Stimulated activated CD8-positive, alpha-beta memory T cell treated with anti-CD3 and anti-CD28 coated beads, Interleukin-4, amount 100 ng/mL, for 48 hours (primary cell): Measurements from ENCODE around the gene TMEM89.

Experiments
- DNase-seq: peaks from one replicate; pipeline ENCODE4 v3.0.0-alpha.2; 2020

Gene TMEM89

DNA sequence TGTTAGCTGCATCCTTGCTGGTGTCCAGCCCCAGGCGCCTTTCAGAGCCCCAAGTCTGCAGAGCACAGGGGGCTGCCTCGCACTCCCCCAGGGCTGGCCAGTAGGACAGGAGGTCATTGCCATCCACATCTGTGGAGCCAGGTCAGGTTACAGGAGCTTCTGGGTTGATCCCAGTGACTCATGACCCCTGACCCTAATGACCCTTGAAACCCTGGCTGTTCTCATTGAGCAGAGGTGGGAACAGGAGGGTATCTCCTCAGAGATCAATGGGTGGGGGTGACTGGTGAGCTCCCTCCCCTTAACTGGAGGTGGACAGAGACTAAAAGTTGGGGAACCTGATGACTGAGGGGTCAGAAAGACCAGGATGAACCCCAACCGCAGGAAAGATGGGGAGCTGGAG lies 19.8 kb upstream of the TMEM89 start:
- no peak for DNase-seq

DNA sequence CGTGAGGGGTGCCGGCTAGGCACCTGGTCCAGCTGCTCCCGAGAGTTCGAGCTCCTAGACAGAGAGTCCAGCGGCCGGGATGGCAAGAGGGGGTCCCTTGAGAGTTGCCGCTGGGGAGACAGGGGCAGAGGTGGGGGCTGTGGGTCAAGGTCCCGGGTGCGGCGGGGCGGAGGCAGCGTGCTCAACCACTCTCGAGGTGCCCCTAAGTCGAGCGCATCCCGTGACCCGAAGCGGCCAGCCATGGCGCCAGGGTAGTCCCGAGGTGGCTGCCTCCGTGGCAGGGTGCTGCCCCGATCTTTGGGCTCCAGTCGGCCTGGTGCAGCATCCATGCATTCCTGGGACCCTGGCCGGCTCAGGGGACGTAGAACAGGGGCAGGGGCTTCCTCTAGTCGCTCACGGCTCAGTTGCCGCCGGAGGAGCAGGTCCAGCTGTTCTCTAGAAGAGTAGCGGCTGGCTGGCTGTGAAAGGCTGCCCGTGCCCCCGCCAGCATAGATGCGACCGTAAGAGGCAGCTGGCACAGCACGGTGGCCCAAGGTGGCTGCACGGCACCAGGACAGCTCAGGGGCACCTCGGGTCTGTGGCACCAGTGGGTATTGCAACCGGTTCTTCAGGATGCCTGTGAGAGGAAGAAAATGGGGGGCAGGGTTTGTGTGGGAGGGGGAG lies 18.5 kb upstream of the TMEM89 start:
- no peak for DNase-seq

DNA sequence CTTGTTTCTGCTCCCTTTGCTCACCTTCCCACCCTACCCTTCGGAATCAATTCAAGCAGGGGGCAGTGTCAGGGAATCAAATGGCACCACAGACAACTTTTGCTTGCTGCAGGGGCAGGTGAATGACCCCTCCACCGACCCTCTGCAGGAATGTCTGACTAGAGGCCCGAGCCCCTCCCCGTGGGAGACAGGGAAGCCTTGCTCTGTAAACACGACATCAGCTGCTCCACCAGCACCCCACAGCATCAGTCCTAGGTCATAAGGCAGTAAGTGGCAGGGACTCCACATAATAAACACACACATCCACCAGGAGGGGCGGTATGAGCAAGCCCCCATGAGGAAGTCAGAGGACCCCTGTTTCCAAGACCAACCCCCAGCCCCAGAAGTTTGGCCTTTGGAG lies 15.7 kb upstream of the TMEM89 start:
- no peak for DNase-seq

DNA sequence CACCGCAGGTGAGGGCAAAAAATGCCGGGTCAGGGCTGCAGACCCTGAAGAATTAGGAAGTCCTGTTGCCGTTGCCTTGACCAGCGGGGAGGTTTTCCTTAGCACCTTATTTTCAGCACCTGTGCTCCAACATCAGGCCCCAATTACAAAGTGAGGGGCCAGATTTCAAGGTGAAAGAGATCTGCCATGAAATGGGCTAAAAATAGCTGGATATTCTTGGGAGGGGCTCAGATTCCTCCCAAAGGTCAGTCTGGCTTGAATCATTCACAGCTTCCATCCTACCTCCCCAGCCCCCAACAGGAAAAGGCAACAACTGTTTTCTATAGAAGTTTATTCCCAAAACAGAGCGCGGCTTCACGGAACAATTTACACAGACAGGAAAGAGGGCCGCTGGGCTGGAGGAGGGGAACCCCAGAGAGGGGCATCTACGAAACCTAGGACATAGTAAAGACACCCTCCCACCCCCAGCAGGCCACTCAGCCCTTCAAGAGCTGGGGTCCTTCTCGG lies 14.6 kb upstream of the TMEM89 start:
- no peak for DNase-seq

DNA sequence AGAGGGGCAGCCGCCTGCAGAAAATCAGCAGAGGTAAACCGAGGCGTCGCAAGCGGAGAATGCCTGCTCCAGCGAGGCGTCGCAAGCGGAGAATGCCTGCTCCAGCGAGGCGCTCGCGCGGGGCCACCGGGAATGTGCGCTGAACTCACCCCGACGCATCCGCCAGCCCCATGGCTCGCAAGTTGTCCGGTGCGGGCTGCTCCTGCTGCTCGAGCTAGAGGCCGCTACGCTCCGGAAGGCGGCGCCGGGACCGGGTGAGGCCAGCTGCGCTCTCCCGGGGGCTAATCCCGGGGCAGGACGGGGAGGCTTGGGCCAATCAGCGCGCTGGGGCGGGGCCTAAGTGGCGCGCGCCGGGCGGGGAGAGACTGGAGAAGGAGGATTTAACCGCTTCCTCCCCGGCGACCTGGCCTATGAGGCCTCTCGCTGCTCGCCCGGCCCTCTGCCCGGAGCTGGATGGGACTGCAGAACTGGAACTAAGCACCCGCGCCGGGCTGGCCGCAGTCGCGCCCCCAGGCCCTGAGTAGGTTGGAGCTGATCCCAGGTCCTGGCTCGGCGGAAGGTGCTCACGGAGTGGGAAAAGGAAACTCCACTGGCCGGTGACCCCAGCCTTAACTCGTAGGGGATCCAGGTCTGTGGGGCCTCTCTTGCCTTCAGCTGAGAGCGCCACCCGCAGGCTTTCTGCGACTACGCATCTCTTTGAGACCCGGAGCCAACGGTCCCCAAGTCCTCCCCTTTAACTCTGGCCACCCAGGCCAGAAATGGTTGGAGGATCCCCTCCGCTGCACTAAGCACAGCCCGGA lies 13.9 kb upstream of the TMEM89 start, which contains the start of gene SLC26A6:
SLC26A6 (minus strand) TSS at position 240 of the 800 bp plus-strand sequence; CDS start at position 172, 68 bp downstream.
- DNase-seq = peak; percentile 97

DNA sequence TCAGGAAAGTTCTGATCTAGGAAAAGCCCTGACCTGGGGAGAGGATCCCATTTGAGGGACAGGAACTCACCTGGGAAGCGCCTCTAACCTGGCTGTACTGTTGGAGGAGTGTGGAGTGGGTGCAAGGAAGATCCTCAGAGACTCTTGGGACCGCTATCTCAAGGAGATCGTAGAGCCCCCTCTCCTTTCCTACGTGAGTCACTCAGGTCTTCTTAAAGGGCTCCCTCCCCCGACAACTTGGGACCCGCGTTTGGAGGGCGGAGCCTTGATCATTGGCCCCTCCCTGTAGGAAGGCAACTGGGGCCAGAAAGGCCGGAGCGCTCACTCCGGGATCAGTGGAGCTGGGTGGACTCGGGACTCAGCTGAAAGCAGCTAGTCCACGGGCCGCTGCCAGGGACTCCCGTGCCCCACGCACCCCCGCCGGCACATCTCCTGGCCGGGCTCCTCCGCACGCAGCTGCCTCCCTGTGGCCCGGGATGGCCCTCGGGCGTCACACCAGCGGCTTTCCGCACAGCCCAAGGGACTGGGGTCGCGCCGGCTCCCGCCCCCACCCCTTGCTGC lies 13.2 kb upstream of the TMEM89 start:
- DNase-seq = peak; percentile 83

DNA sequence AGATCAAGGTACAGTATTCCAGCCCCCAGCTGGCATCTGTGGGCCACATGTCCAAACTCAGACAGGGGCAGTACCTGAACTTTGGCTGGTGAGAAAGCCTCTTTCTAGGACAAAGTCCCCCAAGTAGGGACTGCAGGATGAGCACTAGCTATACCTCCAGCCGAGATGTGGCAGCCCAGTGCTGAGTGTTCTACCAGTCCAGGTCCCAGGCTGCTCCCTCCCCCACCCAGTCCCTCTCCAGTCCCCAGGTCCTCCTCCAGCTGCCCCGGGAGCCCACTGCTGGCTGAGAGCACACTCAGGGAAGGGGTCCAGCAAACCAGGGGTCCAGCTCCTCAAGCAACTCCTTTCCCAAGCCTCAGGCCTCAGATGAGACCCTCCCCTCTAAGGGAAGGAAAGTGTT lies 12.2 kb upstream of the TMEM89 start:
- no peak for DNase-seq

DNA sequence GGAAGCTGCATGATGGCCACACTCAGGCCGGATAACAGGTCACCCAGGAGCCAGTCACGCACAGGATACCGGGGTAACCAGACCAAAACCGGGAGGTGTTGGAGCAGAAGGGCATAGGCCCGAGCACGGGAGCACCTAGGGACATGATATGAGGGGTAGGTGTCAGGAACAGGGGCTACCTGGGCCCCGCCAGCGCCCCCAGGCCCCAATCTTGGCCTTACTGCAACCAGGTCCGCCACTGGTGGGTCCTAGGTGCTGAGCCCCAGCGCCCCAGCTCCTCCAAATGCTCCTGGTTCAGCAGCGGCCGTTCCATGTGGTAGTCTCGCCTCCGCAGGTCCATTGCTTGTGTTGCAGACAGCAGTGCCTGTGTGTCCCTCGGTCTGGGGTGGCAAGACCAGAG lies 11.7 kb upstream of the TMEM89 start:
- no peak for DNase-seq

DNA sequence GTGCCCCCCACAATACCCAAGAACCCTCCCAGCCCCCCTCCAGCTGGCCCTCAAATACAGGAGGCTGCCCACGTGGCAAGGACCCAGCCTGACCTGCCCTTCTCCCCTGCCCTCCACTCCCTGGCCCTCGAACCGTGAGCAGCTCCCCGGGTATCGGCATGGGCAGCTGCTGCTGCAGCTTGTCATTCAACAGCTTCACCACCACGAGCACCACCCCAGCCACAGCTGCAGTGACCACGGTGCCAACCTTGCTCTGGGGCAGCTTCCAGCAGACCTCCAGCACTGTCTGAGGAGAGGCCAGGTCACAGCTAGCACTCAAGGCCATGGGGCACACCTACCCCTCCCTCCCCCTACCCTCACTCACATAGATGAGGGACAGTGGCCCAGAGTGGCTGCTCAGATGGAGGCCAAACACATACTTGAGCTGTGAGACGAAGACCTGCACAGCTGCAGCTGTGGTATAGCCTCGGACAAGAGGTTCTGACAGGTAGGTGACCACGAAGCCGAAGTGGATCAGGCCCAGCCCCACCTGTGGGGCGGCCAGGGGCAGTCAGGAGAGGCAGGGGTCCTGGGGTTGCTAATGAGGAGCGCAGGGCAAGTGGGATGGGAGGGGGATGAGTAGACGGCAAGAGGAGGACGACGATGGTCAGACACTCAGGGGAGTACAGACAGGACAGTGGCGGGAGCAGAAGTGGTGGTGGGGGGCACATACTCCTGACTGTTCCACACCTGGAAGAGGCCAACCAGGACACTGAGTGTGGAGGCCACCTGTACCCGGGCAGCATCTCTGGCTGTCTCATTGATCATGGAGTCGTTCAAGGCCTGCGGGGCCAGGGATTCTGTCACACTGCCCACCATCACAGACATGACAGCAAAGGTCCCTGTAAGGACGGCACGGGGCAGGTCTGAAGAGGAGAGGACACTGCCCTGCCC lies 10.2 kb upstream of the TMEM89 start:
- no peak for DNase-seq

DNA sequence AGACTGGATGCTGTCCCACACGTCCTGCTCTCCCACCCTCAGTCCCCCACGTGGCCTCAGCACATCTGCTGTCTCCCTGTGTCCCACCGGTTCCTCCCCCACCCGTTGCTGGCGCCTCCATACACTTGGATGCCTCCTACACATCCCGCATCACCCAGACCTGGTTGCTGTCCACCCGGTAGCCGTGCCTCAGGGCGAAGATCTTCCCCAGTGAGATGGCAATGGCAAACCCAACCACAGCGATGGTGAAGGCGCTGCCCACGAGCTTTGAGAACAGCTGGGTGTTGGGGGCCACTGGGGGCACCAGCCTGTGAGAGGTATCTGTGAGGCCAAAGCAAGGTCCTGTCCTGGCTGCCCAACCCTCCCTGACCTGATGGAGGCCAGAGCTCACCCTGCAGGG lies 9.3 kb upstream of the TMEM89 start:
- DNase-seq = no peak

DNA sequence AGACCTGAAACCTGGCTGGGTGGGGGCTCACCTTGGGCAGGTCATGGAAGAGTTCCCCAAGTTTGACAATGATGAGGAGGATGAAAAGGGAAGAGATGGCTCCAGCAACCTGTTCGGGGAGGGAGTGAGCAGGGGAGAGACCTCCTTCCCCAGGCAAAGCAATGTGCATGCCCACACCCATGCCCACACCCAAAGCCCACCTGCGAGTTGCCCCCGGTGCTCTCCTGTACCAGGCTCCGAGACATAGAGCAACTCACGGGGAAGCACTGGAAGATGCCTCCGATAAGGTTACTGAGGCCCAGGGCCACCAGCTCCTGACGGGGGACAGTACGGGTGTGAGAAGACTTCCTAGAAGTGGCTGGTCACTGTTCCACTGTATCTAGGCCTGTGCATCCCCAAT lies 8.8 kb upstream of the TMEM89 start:
- no peak for DNase-seq

DNA sequence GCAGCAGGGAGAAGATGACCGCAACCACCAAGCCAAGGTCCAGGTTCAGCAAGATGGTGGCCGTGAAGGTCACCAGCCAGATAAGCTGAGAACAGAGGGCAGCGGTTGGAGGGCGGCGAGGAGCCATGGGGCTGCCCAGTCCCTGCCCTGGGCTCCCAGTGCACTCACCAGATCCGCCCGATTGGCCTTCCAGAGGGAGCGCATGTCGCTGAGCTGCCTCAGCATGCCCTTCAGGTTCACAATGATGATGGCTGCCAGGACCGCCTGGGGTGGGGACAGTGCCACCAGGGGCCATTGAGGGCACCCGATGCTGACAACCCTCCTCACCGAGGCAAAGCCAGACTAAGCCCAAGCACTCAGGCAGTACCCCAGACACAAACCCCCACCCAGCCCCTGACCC lies 8.3 kb upstream of the TMEM89 start:
- no peak for DNase-seq

DNA sequence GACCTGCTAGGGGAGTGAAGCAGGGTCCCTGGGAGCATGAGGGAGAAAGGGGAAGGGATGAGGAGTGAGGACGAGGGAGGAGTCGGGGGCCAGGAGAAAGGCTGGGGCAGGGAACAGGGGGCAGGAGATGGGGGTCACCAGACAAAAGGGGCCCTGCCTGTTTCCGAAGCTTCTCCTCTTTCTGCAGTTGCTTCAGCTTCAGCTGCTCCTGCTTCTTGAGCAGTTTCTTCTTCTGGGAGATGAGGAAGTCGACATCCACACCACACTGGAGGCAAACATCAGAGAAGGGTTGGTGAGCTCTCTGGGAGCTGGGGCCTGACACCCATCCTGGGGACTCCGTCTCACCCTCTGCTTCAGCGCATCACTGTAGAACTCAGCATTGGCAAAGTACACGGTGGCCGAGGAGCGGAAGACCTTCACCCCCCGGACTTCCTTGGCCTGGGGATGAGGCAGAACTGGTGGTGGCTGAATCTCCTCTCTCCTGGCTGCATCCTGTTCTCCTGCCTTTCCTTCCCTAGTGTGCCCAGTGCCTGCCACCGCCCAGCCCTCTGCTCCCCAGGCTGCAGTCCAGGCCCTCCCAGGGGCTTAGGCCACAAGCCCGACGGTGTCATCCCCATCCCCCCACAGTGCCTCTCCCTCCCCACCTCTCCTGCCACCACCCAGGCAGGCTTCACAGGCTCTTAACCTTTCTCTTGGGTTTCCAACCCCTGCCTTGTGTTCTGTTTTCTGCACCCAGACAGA lies 6.9 kb upstream of the TMEM89 start:
- no peak for DNase-seq

DNA sequence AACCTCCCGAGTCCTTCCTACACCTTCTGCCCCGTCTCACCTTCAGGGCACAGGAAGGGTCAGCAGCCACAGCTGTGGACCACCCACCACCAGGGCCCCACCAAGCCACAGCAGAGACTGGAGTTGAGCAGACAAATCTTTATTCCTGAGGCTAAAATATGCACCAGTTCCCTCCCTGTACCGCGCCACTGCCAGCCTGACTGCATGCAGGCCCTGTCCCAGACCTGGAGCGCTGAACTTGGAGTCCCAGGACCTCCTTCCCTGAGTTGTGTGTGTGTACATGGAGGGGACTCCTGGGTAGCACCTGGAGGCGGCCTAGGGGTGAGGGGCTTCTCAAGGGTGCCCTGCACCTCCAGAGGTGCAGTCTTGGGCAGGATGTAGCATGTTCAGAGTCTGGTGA lies 4.0 kb upstream of the TMEM89 start:
- no peak for DNase-seq

DNA sequence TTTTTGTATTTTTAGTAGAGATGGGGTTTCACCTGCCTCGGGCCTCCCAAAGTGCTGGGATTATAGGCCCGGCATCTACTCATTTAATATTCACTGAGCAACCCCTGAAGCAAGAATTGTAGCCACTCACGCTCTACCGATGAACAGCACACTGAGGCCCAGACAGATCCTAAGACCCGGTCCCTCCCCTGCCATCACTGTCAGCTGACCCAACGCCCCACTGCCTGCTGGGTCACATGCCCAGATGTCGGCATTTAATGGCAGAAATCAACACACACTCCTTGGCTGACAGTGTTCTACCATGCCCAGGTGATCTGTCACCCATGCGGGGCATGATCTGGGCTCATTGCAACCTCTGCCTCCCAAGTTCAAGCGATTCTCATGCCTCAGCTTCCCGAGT lies 3.2 kb upstream of the TMEM89 start:
- DNase-seq = no peak

DNA sequence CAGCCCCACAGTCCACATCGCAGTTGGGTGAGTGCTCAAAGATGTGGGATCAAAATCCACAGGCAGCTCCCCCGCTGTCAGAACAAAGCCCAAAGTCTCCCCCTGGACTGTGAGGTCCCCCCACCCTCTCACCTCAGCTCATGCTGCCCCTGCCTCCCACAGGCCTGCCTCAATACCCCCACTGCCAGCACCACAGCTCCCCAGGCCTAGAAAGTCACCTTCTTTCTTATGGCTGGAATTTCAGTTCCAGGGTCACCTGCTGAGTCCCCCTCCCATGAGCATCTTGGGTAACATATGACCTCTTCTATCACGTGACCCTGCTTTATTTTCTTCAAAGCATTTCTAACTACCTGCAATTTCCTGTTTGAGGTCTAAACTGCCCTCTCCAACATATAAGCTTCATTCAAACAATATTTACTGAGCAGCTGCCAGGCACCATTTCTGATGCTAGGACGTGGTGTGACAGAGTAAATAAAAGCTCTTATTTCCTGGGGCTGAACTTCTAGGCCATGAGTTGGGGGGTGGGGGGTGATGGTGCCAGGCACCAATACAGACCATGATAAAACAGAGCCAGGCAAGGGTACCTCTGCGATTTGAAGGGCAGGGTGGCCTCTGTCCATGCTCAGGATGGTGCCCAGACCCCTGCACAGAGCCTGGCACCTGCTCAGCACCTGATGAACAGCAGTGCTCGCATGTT lies 2.4 kb upstream of the TMEM89 start:
- DNase-seq = no peak

DNA sequence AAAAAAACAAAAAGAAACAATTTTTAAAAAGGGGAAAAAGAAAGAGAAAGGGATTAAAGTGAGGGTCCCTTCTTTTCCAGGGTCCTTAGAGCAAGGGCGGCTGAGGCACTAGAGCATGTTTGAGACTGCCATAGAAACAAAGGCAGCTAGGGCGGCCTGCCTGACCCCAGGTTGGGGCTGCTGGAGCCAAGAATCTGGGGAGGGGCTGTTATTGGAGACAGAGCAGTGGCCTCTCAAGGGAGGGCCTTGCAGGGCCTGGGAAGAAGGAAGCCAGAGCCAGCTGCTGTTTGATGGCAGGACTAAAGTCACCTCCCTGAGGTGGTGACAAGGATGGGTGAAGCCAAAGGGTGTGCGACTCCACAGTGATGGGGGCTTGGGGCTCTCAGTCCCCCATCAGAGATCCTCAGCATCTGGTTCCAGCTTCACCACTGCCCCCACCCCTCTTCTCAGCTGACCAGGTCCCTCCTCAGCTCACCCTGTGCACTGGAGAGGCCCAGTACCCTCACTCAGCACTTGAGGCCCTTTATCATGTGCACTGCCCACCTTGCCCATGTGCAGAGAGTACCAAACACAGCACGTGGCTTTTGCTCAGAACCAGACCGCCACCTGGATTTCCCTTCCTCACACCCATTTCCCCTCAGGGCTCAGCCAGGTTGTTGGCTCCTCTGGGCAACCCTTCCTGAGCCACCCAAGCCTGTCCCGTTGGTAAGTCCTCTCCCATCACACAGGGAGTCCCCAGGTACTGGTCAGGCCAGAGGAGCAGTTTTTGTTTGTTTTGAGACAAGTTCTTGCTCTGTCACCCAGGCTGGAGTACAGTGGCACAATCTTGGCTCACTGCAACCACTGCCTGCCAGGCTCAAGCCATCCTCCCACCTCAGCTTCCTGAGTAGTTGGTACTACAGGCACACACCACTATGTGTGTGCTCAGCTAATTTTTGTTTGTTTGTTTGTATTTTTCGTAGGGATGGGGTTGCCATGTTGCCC lies 1.7 kb downstream of the TMEM89 start:
- no peak for DNase-seq

DNA sequence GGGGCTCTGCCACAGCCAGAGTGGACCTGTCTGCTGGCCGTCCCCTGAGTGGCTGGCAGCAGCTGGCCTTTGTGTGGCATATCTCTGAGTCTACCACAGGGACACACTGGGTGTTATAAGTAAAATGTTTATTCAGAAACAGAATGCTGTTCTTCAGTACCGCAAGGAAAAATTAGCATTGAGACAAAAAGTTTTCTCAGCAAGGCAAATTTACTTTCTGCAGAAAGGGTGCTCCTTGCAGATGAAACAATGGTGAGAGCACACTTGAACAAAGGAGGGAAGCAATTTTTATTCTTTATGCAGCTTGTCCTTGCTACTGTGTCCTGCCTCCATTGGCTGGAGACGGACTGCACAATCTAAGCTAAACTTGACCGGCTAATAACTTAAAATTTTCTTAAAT lies 4.0 kb downstream of the TMEM89 start:
- no peak for DNase-seq

DNA sequence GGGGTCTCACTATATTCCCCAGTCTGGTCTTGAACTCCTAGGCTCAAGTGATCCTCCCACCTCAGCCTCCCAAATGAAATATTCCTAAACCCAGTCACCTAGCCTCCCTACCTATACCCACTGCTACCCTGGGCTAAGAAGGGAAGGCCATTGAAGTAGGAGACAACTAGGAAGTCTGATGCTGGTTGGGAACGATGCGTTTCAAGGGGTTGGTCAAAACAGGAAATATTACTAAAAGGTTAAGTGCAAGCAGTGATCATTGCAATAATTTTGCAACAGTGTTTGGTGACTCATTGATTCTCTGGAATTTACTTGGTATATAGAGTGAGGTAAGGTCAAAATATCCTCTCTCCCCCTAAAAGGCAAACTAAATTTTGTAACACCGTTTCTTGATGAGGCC lies 7.5 kb downstream of the TMEM89 start:
- DNase-seq = no peak

DNA sequence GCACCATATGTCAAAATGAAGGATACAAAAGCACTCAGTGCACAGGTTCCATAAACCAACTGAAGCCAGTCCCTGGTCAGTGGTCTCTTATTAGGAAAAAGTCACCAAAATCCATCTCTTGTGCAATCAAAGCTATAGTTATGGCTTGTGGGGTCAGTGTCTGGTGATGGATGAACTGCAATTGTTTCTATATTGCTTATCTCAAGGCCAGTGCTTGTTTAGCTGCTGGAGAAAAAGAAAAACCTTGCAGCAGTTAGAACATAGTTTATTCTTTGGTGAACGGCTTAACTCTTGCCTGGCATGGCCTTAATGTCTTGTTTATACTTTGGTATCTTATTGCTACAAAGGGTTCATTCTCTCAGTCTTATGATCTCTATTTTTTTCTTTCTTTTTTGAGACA lies 9.3 kb downstream of the TMEM89 start:
- DNase-seq = no peak
